Stimulated activated CD4-positive, alpha-beta T cell treated with anti-CD3 and anti-CD28 coated beads, Interleukin-4, amount 100 ng/mL, for 24 hours (primary cell): ENCODE measurements around the gene SLC12A3.

Experiments used
- DNase-seq: peaks from one replicate; pipeline ENCODE4 v3.0.0-alpha.2; 2020

SLC12A3 gene

DNA sequence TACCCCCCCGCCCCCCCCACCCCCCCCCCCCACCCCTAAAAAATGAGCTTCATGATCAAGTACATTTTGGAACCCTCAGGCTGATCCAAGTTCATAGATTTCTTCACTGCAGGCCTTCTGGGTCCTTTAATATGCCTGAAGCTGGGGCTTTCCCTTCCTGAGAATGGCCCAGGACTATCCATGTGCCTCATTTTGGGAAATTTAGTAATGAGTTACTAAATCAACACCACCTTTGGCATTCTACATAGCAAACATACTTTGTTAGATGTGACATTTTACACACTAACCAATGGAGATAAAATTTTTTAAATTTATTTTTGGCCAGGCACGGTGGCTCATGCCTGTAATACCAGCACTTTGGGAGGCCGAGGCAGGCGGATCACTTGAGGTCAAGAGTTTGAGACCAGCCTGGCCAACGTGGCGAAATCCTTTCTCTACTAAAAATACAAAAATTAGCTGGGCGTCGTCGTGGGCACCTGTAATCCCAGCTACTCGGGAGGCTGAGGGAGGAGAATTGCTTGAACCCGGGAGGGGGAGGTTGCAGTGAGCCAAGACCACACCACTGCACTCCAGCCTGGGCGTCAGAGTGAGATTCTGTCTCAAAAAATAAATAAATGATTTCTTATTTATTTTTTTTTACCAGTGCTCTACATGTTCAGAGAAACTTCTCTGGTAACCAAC is 81.0 kb downstream of the SLC12A3 start:
- DNase-seq = no peak

DNA sequence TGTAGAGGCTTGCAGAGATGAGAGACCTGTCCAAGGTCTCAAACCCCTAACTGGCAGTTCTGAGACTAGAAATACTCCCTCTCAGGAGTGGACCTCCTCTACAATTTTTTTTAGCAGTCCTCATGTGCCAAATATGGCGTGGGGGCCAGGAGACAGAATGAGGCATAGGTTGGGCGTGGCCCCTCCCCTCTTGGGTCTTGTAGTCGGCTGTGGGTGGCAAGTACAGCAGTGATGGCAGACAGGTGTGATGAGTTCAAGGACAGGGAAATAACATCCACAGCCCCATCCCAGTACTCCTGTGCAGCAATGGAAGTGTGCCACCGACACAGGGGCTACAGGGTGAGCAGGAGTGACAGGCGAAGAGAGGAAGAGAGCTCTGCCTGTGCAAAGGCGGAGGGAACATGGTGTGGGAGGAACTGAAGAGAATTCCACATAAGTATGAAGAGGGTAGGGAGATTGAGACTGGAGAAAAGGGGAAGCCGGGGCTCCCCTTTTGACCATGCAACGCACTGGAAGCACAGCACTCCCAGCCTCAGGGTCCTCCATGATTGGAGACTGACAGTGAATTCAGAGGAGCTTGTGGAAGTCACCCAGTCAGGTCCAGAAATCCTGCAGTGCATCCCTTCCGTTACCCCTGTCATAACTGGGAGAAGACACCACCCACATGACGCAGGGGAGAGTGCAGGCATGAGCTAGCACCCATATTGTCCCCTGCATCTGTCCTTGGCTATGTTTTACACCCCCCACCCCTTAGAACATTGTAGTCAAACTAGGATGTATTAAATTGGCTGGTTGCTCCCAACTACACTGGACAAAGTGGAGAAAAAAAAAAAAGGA is 82.0 kb downstream of the SLC12A3 start:
- no peak for DNase-seq

DNA sequence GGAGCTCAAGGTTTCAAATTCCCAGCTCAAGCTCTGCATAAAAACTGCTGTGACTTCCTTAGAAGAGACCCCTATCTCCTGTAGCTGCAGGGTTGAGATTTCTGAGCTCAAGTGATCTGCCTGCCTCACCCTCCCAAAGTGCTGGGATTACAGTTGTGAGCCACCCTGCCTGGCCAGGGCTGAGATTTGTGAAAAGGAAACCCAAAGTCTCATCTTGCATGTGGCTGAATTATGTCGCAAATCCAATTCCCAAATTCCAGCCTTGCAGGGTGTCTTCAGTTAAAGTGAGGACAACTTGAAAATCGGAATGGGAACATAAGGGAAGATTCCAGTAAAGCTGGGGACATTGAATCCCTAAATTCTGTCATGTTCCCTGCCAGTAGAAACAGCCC is 82.6 kb downstream of the SLC12A3 start:
- DNase-seq = no peak

DNA sequence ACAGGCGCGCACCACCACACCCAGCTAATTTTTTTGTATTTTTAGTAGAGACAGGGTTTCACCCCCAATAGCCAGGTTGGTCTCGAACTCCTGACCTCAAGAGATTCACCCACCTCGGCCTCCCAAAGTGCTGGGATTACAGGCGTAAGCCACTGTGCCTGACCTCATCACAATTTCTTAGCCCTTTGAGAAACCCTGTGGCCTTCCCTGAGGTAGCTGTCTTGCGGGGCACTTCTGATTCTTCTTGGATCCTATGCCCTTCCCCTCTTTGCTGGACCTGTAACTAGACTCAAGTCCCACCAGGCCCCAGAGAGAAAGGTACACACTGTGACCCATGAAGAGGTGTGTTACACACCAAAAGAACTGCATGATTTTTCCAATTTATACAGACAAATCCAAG is 83.2 kb downstream of the SLC12A3 start:
- DNase-seq = no peak

DNA sequence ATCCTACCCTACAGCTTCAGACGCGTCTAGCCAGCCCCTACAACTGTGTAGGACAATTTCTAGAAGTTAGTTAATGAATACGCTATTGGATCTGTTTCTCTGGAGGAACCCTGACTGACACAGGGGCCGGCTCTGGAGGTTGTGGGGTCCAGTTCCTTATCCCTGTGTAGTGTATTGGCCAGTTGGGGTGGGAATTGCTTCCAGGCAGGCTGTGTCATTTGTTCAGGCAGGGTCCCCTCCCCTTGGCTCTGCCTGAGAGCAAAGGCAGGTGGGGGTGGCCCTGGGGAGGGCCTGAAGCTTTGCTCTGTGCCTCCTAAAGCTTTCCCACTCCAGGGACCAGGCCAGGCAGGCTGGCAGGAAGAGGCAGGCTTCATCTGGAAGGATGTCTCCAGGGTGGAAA is 85.0 kb downstream of the SLC12A3 start:
- DNase-seq = no peak

DNA sequence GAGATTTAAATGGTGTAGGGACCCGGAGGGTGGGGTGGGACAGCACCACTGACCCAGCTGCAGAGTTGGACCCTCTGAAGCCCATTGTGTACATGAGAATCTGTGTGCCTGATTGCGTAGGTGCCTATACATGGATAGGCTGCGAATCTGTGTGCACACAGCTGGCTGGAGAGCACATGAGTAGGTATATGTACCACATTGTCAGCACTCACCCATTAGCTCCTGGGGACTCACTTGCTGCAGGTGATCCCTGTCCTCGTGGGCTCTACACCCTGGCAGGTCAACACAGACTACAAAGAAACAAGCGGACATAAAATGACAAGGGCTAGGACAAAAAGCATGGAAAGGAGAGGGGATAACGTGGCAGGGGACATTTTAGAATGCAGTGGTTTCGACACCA is 85.4 kb downstream of the SLC12A3 start:
- no peak for DNase-seq

DNA sequence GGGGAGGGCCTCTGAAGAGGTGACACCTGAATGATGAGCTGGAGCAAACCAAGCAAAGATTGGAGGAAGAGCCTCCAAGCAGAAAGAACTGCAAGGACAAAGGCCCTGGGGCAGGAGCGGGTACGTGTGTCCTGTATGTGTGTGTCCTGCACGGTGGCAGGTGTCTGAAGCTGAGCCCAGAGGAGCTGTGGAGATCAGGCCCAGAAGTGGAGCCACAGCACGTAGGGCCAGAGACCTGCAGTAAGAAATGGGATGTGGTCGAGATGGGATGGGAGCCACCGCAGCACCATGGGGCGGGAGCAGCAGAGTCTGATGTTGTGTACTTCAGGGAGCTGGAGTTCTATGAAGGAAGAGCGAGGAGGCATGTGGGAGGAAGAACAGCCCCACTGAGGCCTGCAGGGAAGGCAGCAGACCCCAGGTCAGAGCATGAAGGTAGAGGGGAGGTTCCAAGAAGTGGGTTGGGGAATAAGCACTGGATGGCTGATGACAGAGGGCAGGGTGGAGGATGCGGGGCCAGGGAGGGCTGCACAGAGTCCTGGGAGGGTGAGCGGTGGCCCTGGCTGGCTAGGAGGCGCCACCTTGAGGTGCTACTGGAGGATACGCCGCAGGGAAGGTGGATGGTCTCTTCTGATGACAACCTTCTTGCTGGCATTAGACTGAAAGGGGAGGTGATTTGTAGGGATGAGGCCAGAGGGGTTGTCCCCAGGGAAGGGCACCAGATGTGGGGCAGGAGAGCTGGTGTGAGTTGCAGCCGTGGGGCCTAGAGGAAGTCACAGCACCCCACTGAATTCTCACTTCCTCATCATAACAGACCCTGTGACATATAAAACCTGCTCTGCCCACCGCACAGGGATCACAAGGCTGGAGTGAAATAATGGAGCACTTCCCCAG is 86.1 kb downstream of the SLC12A3 start:
- DNase-seq = peak; percentile 64

DNA sequence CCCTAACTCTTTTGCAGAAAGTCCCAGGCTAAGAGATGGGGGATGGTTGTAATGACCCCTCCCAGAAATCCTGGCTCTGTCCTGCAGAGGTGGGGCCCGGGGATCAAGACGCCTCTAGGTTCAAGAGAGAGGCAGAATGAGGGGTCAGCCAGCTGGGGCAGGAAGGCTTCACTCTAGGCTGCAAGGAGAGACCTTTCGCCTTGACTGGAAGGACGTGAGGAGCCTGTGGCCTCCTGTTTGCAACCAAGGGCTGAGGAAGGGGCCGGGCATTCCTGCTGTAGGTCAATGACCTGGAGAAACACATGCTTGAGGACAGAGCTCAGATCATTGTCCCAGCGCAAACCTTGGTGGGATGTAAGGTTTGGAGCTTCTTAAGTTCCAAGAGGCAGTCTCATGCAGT is 88.0 kb downstream of the SLC12A3 start:
- DNase-seq = no peak

DNA sequence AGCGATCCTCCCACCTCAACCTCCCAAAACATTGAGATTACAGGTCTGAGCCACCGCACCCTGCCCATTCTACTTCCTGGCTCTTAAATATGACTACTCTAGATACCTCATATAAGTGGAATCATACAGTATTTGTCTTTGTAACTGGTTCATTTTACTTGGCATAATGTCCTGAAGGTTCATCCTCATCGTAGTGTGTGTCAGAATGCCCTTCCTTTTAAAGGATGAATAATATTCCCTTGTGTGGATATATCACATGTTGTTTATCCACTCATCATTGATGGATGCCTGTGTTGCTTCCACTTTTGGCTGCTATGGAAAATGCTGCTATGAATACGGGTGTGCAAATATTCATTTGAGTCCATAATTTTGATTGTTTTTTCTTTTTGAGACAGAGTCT is 91.1 kb downstream of the SLC12A3 start:
- no peak for DNase-seq

DNA sequence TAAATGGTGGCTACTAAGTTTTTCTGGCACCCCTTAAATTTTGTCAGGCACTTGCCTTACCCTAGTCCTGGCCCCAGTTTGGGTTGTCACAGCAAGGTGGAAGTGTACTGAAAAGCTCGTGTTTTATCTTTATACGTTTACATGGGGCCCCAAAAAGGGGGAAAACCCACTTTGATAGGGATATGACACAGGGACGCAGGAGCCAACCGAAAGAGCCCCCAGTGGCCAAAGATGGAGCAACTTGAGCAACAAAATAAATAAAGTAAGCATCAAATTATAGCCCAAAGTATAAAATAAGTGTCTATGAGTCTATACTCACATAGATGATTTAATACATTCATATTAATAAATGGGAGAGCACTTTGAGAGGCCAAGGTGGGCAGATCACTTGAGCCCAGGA is 91.7 kb downstream of the SLC12A3 start:
- DNase-seq = no peak

DNA sequence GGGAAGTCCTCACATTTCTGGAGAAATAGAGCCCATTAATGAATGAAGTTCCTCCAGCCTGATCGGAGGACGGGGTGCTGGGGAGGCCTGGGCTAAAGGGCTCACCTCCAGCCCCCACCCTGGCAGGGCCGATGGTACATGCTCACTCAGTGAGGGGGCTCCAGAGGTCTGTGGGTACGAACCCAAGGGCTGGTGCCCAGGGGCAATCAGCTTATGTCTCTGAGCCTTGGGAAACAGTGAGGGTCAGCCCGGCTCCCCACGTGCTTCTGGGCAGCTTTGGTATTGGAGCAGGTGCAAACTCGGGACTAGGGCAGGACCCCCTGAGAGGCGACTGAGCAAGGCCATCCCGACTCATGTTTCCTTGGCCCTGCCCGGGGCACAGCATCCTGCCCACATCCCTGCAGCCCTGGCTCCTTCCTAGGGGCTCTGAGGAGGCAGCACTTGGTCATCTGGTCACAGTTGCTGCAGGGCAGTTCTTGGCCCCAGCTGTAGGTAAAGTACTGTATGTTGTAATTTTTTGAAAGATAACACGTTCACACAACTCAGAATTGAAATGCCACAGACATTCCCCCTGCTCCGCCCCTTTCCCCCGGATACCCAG is 95.8 kb downstream of the SLC12A3 start:
- no peak for DNase-seq

DNA sequence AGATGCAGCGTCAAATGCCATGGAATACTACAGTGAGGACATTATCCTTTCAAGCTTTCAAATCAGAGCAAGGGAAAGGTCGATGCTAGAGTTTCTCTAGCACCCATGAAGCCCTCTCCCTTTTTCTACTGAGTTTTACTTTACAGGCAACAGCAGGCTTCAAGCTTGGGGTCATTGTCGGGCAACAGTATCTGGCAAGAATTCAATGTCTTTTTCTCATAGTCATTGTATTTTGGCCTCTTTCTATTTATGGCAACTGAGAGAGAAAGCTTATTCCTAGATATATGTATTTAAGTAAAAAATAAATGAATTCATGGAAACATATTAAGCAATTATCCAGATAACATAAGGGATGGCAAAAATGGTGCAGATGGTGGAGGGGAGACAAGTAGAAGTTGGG is 96.4 kb downstream of the SLC12A3 start:
- no peak for DNase-seq

DNA sequence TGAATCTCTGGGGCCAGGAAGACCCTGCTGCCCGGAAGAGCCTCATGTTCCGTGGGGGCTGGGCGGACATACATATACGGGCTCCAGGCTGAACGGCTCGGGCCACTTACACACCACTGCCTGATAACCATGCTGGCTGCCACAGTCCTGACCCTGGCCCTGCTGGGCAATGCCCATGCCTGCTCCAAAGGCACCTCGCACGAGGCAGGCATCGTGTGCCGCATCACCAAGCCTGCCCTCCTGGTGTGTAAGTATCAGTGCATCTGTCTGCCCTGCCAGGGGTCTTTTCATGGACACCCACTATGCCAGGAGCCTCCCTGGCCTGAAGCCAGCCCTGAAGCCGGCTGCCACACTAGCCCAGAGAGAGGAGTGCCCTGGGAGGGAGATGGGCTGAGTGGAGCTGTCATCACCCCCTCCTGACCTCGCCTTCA is 96.9 kb downstream of the SLC12A3 start, which contains the start of gene CETP:
Gene CETP (plus strand): TSS at position 100 of the 431 bp plus-strand sequence. CDS start 30 bp downstream, at position 130.
- DNase-seq = no peak

DNA sequence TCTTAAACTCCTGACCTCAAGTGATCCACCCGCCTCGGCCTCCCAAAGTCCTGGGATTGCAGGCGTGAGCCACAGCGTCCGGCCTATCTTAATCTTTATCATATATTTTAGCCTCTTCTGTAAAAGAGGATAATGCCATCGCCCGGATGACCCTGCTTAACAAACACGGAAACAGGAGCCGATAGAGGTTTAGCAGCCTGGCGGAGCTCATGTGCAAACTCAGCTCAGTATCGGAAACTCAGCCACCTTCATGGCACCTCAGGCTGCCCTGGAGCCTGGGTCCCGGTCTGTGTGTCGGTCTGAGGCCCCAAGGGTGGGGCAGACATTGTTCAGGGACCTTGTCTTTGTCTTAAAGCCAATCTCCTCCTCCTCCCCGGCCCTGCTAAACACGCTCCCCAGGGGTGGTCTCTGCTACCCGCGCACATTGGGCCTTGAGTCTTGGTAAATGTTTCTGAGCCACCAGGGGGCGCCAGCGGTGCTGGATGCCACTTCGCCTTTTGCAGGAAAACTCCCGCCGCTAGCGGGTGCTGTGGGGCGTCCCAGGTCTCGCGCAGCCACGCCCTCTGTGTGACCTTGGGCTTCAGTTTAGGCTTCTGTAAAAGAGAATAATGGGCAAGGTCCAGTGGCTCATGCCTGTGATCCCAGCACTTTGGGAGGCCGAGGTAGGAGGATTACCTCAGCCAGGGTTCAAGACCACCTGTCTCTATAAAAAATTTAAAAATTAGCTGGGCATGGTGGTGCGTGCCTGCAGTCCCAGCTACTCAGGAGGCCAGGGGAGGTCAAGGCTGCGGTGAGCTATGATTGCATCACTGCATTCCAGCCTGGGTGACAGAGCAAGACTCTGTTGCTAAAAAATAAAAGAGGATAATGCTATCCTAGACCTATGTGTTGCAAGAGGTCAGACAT is 99.5 kb downstream of the SLC12A3 start:
- DNase-seq = peak; percentile 98
